ENCODE results near the gene ACTG1.

DNA sequence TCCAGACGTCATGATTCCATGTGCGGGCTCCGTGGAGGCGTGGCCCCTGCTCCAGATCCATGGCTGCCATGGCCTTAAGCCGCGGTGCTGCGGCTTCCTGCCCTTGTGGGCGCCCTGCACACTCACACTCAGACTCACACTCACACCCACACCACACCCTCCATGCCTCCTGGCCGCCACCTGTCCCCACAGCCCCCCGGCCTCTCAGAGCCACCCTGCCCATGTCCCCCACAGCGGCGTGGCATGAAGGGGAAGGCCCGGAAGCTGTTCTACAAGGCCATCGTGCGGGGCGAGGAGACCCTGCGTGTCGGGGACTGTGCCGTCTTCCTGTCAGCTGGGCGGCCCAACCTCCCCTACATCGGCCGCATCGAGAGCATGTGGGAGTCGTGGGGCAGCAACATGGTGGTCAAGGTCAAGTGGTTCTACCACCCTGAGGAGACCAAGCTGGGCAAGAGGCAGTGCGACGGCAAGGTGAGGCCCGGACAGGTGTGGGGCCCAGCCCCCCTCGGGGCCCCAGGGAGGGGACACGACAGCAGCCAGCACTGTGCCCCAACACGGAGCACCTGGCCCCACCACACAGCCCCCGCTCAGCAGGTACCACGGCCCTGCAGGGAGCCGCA, 50.0 kb downstream of the ACTG1 start:
- TF ChIP-seq, protein P1, sequence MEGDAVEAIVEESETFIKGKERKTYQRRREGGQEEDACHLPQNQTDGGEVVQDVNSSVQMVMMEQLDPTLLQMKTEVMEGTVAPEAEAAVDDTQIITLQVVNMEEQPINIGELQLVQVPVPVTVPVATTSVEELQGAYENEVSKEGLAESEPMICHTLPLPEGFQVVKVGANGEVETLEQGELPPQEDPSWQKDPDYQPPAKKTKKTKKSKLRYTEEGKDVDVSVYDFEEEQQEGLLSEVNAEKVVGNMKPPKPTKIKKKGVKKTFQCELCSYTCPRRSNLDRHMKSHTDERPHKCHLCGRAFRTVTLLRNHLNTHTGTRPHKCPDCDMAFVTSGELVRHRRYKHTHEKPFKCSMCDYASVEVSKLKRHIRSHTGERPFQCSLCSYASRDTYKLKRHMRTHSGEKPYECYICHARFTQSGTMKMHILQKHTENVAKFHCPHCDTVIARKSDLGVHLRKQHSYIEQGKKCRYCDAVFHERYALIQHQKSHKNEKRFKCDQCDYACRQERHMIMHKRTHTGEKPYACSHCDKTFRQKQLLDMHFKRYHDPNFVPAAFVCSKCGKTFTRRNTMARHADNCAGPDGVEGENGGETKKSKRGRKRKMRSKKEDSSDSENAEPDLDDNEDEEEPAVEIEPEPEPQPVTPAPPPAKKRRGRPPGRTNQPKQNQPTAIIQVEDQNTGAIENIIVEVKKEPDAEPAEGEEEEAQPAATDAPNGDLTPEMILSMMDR (IDR thresholded peaks at IDR 0.05) = no peak
- no peak for TF ChIP-seq POLR2A (IDR thresholded peaks at IDR 0.05)

All from uterus (tissue), 2 donors.